Naive thymus-derived CD4-positive, alpha-beta T cell (primary cell): ENCODE results near the gene CMYA5. TPM values are rescaled to one million over a fixed set of nuclear protein-coding genes. Genes with fewer than 3 reads are reported as not detected.

ENCODE experiments used
- ATAC-seq: fragments of 150-1000 bp; cut with Tn5 transposase; 2 replicates; pipeline ENCODE4 v1.10.0; 2021; ENCODE audit warnings: mild to moderate bottlenecking, moderate library complexity
- CTCF ChIA-PET: fragments of 350-600 bp; sonication (Branson Sonifier 250); formaldehyde crosslinking; loops from one replicate; lab custom pipeline; 2021; ENCODE audit warnings: antibody characterized with exemption; lab: Charles Lee
- POLR2A ChIA-PET: fragments of 350-600 bp; sonication (Branson Sonifier 250); formaldehyde crosslinking; loops from one replicate; lab custom pipeline; 2021; ENCODE audit warnings: antibody characterized with exemption, inconsistent platforms; lab: Charles Lee
- DNase-seq, 9 donors: peaks; one replicate each; pipeline versions ENCODE4 v3.0.0 to v3.0.0-alpha.2; 2020 to 2022; ENCODE audit warnings: mixed read lengths in 1 of 9
- H3K27ac ChIP-seq: one replicate; pipeline ENCODE4 v1.7.0; 2013; ENCODE audit warnings: mild to moderate bottlenecking, low read depth, low read length, moderate library complexity
- H3K27me3 ChIP-seq, 2 donors: one replicate each; pipeline ENCODE4 v1.7.0; 2013; ENCODE audit warnings: low read length in 2 of 2, mild to moderate bottlenecking in 2 of 2, moderate library complexity in 2 of 2; ENCODE audit not compliant: control insufficient read depth in 2 of 2, insufficient read depth in 2 of 2
- H3K36me3 ChIP-seq, 3 experiments: 1 replicate in 2 of 3; 2 replicates in 1 of 3; pipeline ENCODE4 v1.7.0; 2013; ENCODE audit warnings: low read length in 3 of 3, mild to moderate bottlenecking in 3 of 3, moderate library complexity in 1 of 3; ENCODE audit not compliant: insufficient read depth in 3 of 3, control insufficient read depth in 2 of 3
- H3K4me1 ChIP-seq, 2 donors: one replicate each; pipeline ENCODE4 v1.7.0; 2013; ENCODE audit warnings: low read length in 2 of 2, mild to moderate bottlenecking in 2 of 2, moderate library complexity in 1 of 2; ENCODE audit not compliant: control insufficient read depth in 2 of 2, insufficient read depth in 2 of 2
- H3K4me3 ChIP-seq: 2 replicates; pipeline ENCODE4 v1.7.0; 2013; ENCODE audit warnings: mild to moderate bottlenecking, low read length
- H3K9me3 ChIP-seq, 3 experiments: 1 replicate in 2 of 3; 2 replicates in 1 of 3; pipeline ENCODE4 v1.7.0; 2013; ENCODE audit warnings: low read length in 3 of 3; ENCODE audit not compliant: control insufficient read depth in 2 of 3
- H3K27ac Mint-ChIP-seq, 9 donors: one replicate each; pipeline ENCODE4 v1.8.0; 2020 to 2022; ENCODE audit warnings: mixed read lengths in 9 of 9, mild to moderate bottlenecking in 8 of 9, moderate library complexity in 5 of 9, inconsistent platforms in 2 of 9
- H3K27me3 Mint-ChIP-seq, 5 donors: one replicate each; pipeline ENCODE4 v1.8.0; 2021 to 2022; ENCODE audit warnings: mixed read lengths in 5 of 5, mild to moderate bottlenecking in 1 of 5
- H3K36me3 Mint-ChIP-seq, 5 donors: one replicate each; pipeline ENCODE4 v1.8.0; 2020 to 2022; ENCODE audit warnings: mixed read lengths in 5 of 5, mild to moderate bottlenecking in 3 of 5, inconsistent platforms in 1 of 5
- H3K4me1 Mint-ChIP-seq, 7 donors: one replicate each; pipeline ENCODE4 v1.8.0; 2020 to 2022; ENCODE audit warnings: mixed read lengths in 7 of 7, mild to moderate bottlenecking in 3 of 7, inconsistent platforms in 1 of 7
- H3K4me3 Mint-ChIP-seq, 10 donors: one replicate each; pipeline ENCODE4 v1.8.0; 2020 to 2022; ENCODE audit warnings: mild to moderate bottlenecking in 10 of 10, mixed read lengths in 10 of 10, moderate library complexity in 6 of 10, inconsistent platforms in 2 of 10
- H3K9me3 Mint-ChIP-seq, 11 donors: one replicate each; pipeline ENCODE4 v1.8.0; 2020 to 2022; ENCODE audit warnings: mixed read lengths in 11 of 11, mild to moderate bottlenecking in 4 of 11, inconsistent platforms in 1 of 11, moderate library complexity in 1 of 11
- intact Hi-C, 2 donors: fragments of 100-400 bp; cut with micrococcal nuclease; formaldehyde crosslinking; loops; one replicate each; pipeline ENCODE4 v1.15.1; 2023
- polyA plus RNA-seq, 2 donors: library from polyadenylated mRNA; unstranded; fragments of 300-500 nt; fragmentation: Illumina TruSeq; gene quantifications; one replicate each; pipeline ENCODE4 v1.2.3, GENCODE V29; 2021
- total RNA-seq, 6 experiments: library from RNA in 5 of 6; stranded (reverse) in 5 of 6; gene quantifications; 1 replicate in 5 of 6; 2 replicates in 1 of 6; pipeline ENCODE4 v1.2.3 and lab custom pipeline; 2021 to 2026

Gene CMYA5
- total and polyA plus RNA-seq, 7 experiments from 2014 or later = 0.08 to 0.27 (median 0.14) TPM; not detected in 1

DNA sequence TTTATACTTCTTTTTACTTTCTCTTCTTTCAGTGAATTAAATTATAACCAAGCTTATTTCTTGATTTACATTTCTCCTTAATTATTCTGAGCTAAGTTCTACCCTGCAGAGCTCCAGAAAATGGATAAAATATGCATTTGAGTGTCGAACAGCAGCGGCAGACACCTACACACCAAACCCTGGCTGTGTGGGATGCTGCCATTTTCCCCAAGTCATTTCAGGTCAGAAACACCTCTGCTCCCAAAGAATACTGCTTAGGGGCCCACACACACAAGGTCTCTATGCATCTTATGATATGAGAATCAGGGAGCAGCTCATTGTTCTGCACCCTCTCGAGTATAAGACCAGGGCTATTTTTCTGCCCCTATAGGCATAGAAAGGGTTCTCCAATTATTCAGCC is 122.3 kb downstream of the CMYA5 start:
- Histone ChIP-seq H3K4me1 (no peaks in the 10 kb centered on the region), H3K36me3 (no peaks in the 10 kb centered on the region), H3K27me3 (no peaks in the 10 kb centered on the region), H3K4me3 (no peak overlapping the region), H3K9me3 (no peaks in the 10 kb centered on the region), H3K27ac (no peak overlapping the region)
- Mint-ChIP-seq H3K36me3 (no peaks in the 10 kb centered on the region), H3K4me3 (no peak overlapping the region), H3K27me3 (peaks cover 0 to 17% (median 8%) of the 10 kb centered on the region in 5 donors), H3K9me3 (peaks cover 0 to 4% (median 0%) of the 10 kb centered on the region in 11 donors), H3K4me1 (no peaks in the 10 kb centered on the region), H3K27ac (no peak overlapping the region)
- CTCF ChIA-PET = interaction anchor here (0.7 kb wide), 1 partner anchor 543 kb away, joined by 3 read pairs; no protein-coding TSS in a partner anchor
- intact Hi-C loops = no loop called here
- DNase-seq (no peak), ATAC-seq (no peak)
- POLR2A ChIA-PET = no interaction called here

DNA sequence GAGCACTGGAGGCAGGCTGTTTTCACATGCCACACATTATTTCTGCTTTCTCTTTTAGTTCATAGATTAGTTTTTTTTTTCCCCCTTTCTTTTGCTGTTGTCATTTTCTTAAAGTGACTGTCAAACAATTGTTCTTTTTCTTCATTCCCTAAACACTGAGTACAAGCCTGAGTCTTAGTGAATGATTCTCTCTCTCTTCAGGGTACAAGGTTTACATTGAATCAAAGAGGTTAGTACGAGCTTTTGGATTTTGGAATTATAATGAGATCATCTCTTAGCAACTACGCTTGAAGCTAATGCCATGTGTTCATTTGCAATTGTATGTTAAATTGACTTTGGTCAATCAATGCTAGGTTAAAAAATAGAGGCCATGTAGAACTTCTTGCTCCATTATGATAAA is 125.1 kb downstream of the CMYA5 start:
- Histone ChIP-seq H3K36me3 (no peaks in the 10 kb centered on the region), H3K4me3 (no peak overlapping the region), H3K9me3 (no peaks in the 10 kb centered on the region), H3K27ac (no peak overlapping the region), H3K4me1 (no peaks in the 10 kb centered on the region), H3K27me3 (no peaks in the 10 kb centered on the region)
- Mint-ChIP-seq H3K36me3 (peaks cover 0 to 11% (median 0%) of the 10 kb centered on the region in 5 donors), H3K4me3 (no peak overlapping the region), H3K4me1 (no peaks in the 10 kb centered on the region), H3K27ac (no peak overlapping the region), H3K9me3 (peaks cover 3 to 19% (median 10%) of the 10 kb centered on the region in 11 donors), H3K27me3 (peaks cover 7 to 22% (median 14%) of the 10 kb centered on the region in 5 donors)
- DNase-seq (no peak), ATAC-seq (no peak)
- intact Hi-C loops = no loop called here
- ChIA-PET POLR2A (no interaction called here), CTCF (no interaction called here)

DNA sequence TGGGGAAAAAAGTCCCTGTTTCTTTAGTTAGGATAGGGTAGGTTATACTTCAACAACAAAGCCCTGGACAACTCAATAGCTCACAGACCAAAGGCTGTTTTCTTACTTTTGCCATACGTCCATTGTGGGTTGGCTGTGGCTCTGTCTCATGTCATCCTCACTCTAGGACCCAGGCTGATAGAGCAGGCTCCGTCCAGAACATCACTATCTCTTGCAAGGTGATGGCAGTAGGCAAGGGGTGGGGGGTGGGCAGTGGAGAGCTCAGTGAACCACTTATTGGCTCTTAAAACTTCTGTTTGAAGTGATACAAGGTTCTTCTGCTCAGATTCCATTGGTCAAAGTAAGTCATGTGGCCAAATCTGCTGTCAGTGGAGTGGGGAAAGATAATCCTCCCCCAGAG is 126.4 kb downstream of the CMYA5 start:
- no peaks in the 10 kb centered on the region for H3K9me3 ChIP-seq
- peaks cover 0 to 11% (median 0%) of the 10 kb centered on the region in 5 donors for H3K36me3 Mint-ChIP-seq
- H3K9me3 Mint-ChIP-seq = peaks cover 5 to 27% (median 13%) of the 10 kb centered on the region in 11 donors
- H3K4me1 ChIP-seq = no peaks in the 10 kb centered on the region
- H3K36me3 ChIP-seq = no peaks in the 10 kb centered on the region
- no peak overlapping the region for H3K4me3 ChIP-seq
- ATAC-seq = no peak
- no peak overlapping the region for H3K4me3 Mint-ChIP-seq
- no peak overlapping the region for H3K27ac Mint-ChIP-seq
- no peak for DNase-seq
- no peaks in the 10 kb centered on the region for H3K27me3 ChIP-seq
- CTCF ChIA-PET = no interaction called here
- H3K27ac ChIP-seq = no peak overlapping the region
- H3K27me3 Mint-ChIP-seq = peaks cover 7 to 22% (median 14%) of the 10 kb centered on the region in 5 donors
- POLR2A ChIA-PET = no interaction called here
- H3K4me1 Mint-ChIP-seq = no peaks in the 10 kb centered on the region
- intact Hi-C loops = no loop called here

DNA sequence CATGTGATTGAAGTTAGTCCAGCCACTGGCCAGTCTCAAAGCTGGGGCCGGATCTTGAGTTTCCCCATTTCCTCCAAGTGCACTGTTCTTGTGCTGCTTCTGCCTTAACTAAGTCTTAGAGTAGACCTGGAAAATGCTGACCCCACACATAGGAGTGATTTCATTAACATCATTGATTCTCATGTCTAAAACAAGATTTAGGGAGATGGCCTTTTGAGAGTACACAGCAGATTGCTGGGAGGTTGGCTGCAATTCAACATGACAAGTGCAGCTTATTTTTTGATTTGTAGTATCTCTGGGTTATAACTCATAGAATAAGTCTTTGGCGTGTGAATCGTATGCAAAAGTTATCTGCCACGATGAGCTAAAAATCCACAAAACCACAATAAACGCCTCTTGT is 131.0 kb downstream of the CMYA5 start:
- ChIA-PET POLR2A (no interaction called here), CTCF (no interaction called here)
- Mint-ChIP-seq H3K36me3 (peaks cover 0 to 11% (median 4%) of the 10 kb centered on the region in 5 donors), H3K27me3 (peaks cover 7 to 21% (median 14%) of the 10 kb centered on the region in 5 donors), H3K4me3 (no peak overlapping the region), H3K4me1 (no peaks in the 10 kb centered on the region), H3K9me3 (peaks cover 5 to 27% (median 14%) of the 10 kb centered on the region in 11 donors), H3K27ac (no peak overlapping the region)
- no peaks in the 10 kb centered on the region for H3K9me3 ChIP-seq
- H3K4me3 ChIP-seq = no peak overlapping the region
- H3K4me1 ChIP-seq = no peaks in the 10 kb centered on the region
- no peaks in the 10 kb centered on the region for H3K36me3 ChIP-seq
- DNase-seq (no peak), ATAC-seq (no peak)
- no peak overlapping the region for H3K27ac ChIP-seq
- intact Hi-C loops = no loop called here
- no peaks in the 10 kb centered on the region for H3K27me3 ChIP-seq

DNA sequence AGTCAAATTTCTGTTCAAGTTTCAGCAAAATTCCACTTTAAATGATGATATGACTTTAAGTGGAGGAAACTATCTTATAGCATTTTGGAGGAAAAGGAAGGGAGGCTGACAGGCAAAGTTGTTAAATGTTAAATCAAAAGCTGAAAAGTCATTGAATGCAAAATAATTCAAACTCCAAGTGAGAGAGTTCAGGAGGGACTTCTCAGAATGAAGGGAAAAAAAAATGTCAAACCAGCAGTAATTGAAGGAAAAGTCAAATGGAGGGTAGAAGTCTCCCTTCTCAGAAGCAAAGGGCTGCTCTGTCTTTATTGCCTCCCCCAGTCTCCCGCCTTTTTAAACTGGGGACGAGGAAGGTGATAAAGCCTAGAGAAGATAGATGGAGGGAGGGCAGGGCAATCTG is 134.8 kb downstream of the CMYA5 start:
- Histone ChIP-seq H3K9me3 (no peaks in the 10 kb centered on the region), H3K36me3 (no peaks in the 10 kb centered on the region), H3K4me1 (no peaks in the 10 kb centered on the region), H3K27me3 (no peaks in the 10 kb centered on the region), H3K4me3 (no peak overlapping the region), H3K27ac (no peak overlapping the region)
- POLR2A ChIA-PET = no interaction called here
- no peaks in the 10 kb centered on the region for H3K4me1 Mint-ChIP-seq
- ATAC-seq (no peak), DNase-seq (no peak)
- intact Hi-C loops = no loop called here
- peaks cover 0 to 17% (median 7%) of the 10 kb centered on the region in 5 donors for H3K27me3 Mint-ChIP-seq
- H3K9me3 Mint-ChIP-seq = peaks cover 0 to 12% (median 8%) of the 10 kb centered on the region in 11 donors
- CTCF ChIA-PET = no interaction called here
- H3K27ac Mint-ChIP-seq = no peak overlapping the region
- peaks cover 0 to 4% (median 0%) of the 10 kb centered on the region in 5 donors for H3K36me3 Mint-ChIP-seq
- H3K4me3 Mint-ChIP-seq = no peak overlapping the region

DNA sequence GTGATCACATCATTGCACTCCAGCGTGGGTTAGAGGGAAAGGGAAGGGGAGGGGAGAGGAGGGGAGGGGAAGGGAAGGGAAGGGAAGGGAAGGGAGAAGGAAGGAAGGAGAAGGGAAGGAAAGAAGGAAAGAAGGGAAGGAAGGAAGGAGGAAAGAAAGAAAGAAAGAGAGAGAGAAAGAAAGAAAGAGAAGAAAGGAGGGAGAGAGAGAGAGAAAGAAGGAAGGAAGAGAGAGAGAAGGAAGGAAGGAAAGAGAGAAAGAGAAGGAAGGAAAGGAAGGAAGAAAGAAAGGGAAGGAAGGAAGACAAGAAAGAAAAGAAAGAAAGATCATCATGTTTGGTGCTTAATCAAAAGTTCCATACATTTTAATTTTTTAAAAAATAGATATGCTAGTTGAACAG is 136.2 kb downstream of the CMYA5 start:
- ChIA-PET POLR2A (no interaction called here), CTCF (no interaction called here)
- Histone ChIP-seq H3K4me3 (no peak overlapping the region), H3K27ac (no peak overlapping the region), H3K36me3 (no peaks in the 10 kb centered on the region), H3K9me3 (no peaks in the 10 kb centered on the region), H3K4me1 (no peaks in the 10 kb centered on the region), H3K27me3 (no peaks in the 10 kb centered on the region)
- H3K9me3 Mint-ChIP-seq = peaks cover 0 to 7% (median 2%) of the 10 kb centered on the region in 11 donors
- no peak overlapping the region for H3K4me3 Mint-ChIP-seq
- intact Hi-C loops = no loop called here
- no peak for DNase-seq
- no peaks in the 10 kb centered on the region for H3K4me1 Mint-ChIP-seq
- no peak overlapping the region for H3K27ac Mint-ChIP-seq
- ATAC-seq = no peak
- peaks cover 0 to 4% (median 0%) of the 10 kb centered on the region in 5 donors for H3K36me3 Mint-ChIP-seq
- H3K27me3 Mint-ChIP-seq = peaks cover 0 to 22% (median 14%) of the 10 kb centered on the region in 5 donors

DNA sequence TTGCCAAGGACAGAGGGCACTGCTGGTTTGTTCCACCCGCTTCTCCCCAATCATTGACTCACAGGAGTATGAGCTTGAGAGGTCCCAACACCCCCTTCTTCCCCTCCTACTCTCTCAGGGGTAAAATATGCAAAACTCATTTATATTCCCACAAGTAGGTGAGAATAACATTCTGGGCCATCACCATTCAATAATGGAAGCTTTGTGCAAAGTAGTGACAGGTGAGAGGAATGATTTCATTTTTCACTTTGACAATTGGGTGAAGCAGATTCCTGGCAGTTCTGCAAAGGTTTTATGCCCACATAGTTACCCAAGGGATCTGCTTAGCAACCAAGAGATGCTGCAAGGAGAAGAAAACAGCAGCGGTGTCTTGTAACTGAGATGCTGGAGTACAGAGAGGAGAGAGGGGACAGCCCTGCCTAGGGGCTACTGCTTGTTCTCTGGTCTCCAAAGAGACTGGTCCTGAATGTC is 137.6 kb downstream of the CMYA5 start:
- no peak for ATAC-seq
- peaks cover 0 to 7% (median 0%) of the 10 kb centered on the region in 7 donors for H3K4me1 Mint-ChIP-seq

More for the DNA sequence above, 137.6 kb downstream of the CMYA5 start:
- H3K27ac ChIP-seq = no peak overlapping the region
- Mint-ChIP-seq H3K27me3 (peaks cover 0 to 22% (median 14%) of the 10 kb centered on the region in 5 donors), H3K4me3 (no peak overlapping the region), H3K9me3 (peaks cover 0 to 4% (median 0%) of the 10 kb centered on the region in 11 donors), H3K27ac (no peak overlapping the region), H3K36me3 (peaks cover 0 to 4% (median 0%) of the 10 kb centered on the region in 5 donors)
- ChIA-PET POLR2A (no interaction called here), CTCF (no interaction called here)
- intact Hi-C loops = no loop called here
- H3K4me3 ChIP-seq = no peak overlapping the region
- H3K36me3 ChIP-seq = no peaks in the 10 kb centered on the region
- H3K9me3 ChIP-seq = no peaks in the 10 kb centered on the region
- H3K27me3 ChIP-seq = no peaks in the 10 kb centered on the region
- DNase-seq = no peak
- H3K4me1 ChIP-seq = no peaks in the 10 kb centered on the region
